Neural cell (in vitro differentiated cells): ENCODE measurements around the gene AGAP3. TPM values are rescaled to one million over a fixed set of nuclear protein-coding genes. Genes with fewer than 3 reads are reported as not detected.

Experiments used
- H2AFZ ChIP-seq: fragments of 200-600, 300-800 bp; sonication (generic), shearing (Covaris generic); 2 replicates; pipeline ENCODE4 v1.6.0; 2014; ENCODE audit warnings: low read depth, mild to moderate bottlenecking, antibody characterized with exemption, low read length, moderate library complexity
- H3F3A ChIP-seq: fragments of 200-600 bp; shearing (Covaris generic); 2 replicates; pipeline ENCODE4 v1.6.1; 2016; ENCODE audit warnings: mild to moderate bottlenecking, moderate library complexity, mixed read lengths, antibody characterized with exemption, low read length; ENCODE audit not compliant: insufficient read depth, poor library complexity, severe bottlenecking
- H3K27ac ChIP-seq: fragments of 200-600, 300-800 bp; sonication (generic), shearing (Covaris generic); 2 replicates; pipeline ENCODE4 v1.5.1; 2014; ENCODE audit warnings: mild to moderate bottlenecking, low read length, moderate library complexity
- H3K27me3 ChIP-seq: fragments of 300-800, 200-600 bp; sonication (generic), shearing (Covaris generic); 2 replicates; pipeline ENCODE4 v1.6.0; 2014; ENCODE audit warnings: mild to moderate bottlenecking, low read depth, low read length, moderate library complexity; ENCODE audit not compliant: insufficient read depth
- H3K36me3 ChIP-seq: fragments of 300-800, 200-600 bp; sonication (generic), shearing (Covaris generic); 2 replicates; pipeline ENCODE4 v1.5.1; 2014; ENCODE audit warnings: mild to moderate bottlenecking, antibody characterized with exemption, low read length, moderate library complexity; ENCODE audit not compliant: insufficient read depth
- H3K4me2 ChIP-seq: fragments of 300-800, 200-600 bp; sonication (generic), shearing (Covaris generic); 2 replicates; pipeline ENCODE4 v1.6.0; 2014; ENCODE audit warnings: mild to moderate bottlenecking, low read length
- H3K4me3 ChIP-seq: fragments of 300-800, 200-600 bp; sonication (generic), shearing (Covaris generic); 2 replicates; pipeline ENCODE4 v1.5.1; 2014; ENCODE audit warnings: mild to moderate bottlenecking, low read length, moderate library complexity
- H3K79me2 ChIP-seq: fragments of 200-600 bp; shearing (Covaris generic); replicated peaks from 2 replicates; pipeline ENCODE4 v1.6.0; 2014; ENCODE audit warnings: mild to moderate bottlenecking, low read length, moderate library complexity; ENCODE audit not compliant: insufficient read depth
- H3K9ac ChIP-seq: fragments of 300-800, 200-600 bp; sonication (generic), shearing (Covaris generic); 2 replicates; pipeline ENCODE4 v1.6.1; 2016; ENCODE audit warnings: mild to moderate bottlenecking, low read length, mixed read lengths
- H3K9me2 ChIP-seq: fragments of 200-600 bp; shearing (Covaris generic); 2 replicates; pipeline ENCODE4 v1.6.1; 2016; ENCODE audit warnings: mild to moderate bottlenecking, low read length, mixed read lengths; ENCODE audit not compliant: insufficient read depth
- H3K9me3 ChIP-seq: fragments of 200-600, 300-800 bp; sonication (generic), shearing (Covaris generic); 2 replicates; pipeline ENCODE4 v1.6.1; 2016; ENCODE audit warnings: mild to moderate bottlenecking, mixed run types, low read length, moderate library complexity, mixed read lengths
- H4K20me1 ChIP-seq: fragments of 200-600 bp; shearing (Covaris generic); 2 replicates; pipeline ENCODE4 v1.6.1; 2016; ENCODE audit warnings: mild to moderate bottlenecking, mixed run types; ENCODE audit not compliant: insufficient read depth
- CTCF ChIP-seq: fragments of 450-650 bp; IDR thresholded peaks from 2 replicates; pipeline ENCODE4 v1.5.1; 2014; ENCODE audit warnings: antibody characterized with exemption, mild to moderate bottlenecking, moderate library complexity; ENCODE audit not compliant: poor library complexity, severe bottlenecking
- EP300 ChIP-seq: fragments of 450-650 bp; conservative IDR thresholded peaks from 2 replicates; pipeline ENCODE4 v1.6.1; 2014; ENCODE audit warnings: antibody characterized with exemption, mild to moderate bottlenecking, moderate library complexity; ENCODE audit not compliant: poor library complexity, severe bottlenecking
- EZH2 ChIP-seq: fragments of 200-600, 300-800 bp; shearing (Covaris generic), sonication (generic); IDR thresholded peaks from 2 replicates; pipeline ENCODE4 v1.6.1; 2014; ENCODE audit warnings: antibody characterized with exemption, low read length, borderline replicate concordance, mild to moderate bottlenecking; ENCODE audit not compliant: insufficient read depth, poor library complexity, severe bottlenecking
- MXI1 ChIP-seq: fragments of 450-650 bp; conservative IDR thresholded peaks from 2 replicates; pipeline ENCODE4 v1.6.1; 2014; ENCODE audit warnings: antibody characterized with exemption, mild to moderate bottlenecking; ENCODE audit not compliant: poor library complexity, severe bottlenecking
- POLR2AphosphoS5 ChIP-seq: IDR thresholded peaks from 2 replicates; pipeline ENCODE4 v1.6.1; 2012
- RAD21 ChIP-seq: fragments of 450-650 bp; conservative IDR thresholded peaks from 2 replicates; pipeline ENCODE4 v1.6.1; 2014; ENCODE audit warnings: antibody characterized with exemption, mild to moderate bottlenecking, moderate library complexity
- REST ChIP-seq: IDR thresholded peaks from 2 replicates; pipeline ENCODE4 v1.6.1; 2012; ENCODE audit warnings: borderline replicate concordance
- SMC3 ChIP-seq: fragments of 450-650 bp; conservative IDR thresholded peaks from 2 replicates; pipeline ENCODE4 v1.6.1; 2014; ENCODE audit warnings: antibody characterized with exemption, mild to moderate bottlenecking, moderate library complexity; ENCODE audit not compliant: poor library complexity
- TAF1 ChIP-seq: IDR thresholded peaks from 2 replicates; pipeline ENCODE4 v1.6.1; 2012; ENCODE audit warnings: low read depth
- polyA plus RNA-seq: library from polyadenylated mRNA; depleted of rRNA; stranded (reverse); fragments of >200 nt; gene quantifications from 2 replicates; pipeline ENCODE4 v1.2.3, GENCODE V29; 2014

Gene AGAP3
- polyA plus RNA-seq, 1 donor from 2014 or later: 117 TPM

- no peaks in the 10 kb centered on the region for H4K20me1 ChIP-seq
- no peak overlapping the region for H3K4me3 ChIP-seq
- TF ChIP-seq POLR2AphosphoS5 (no peak), CTCF (no peak)
- H3K9ac ChIP-seq: no peak overlapping the region
- no peaks in the 10 kb centered on the region for H3K79me2 ChIP-seq
- no peaks in the 10 kb centered on the region for H3K9me2 ChIP-seq
- H3F3A ChIP-seq: no peaks in the 10 kb centered on the region
- no peak overlapping the region for H3K4me2 ChIP-seq
- H3K9me3 ChIP-seq: no peaks in the 10 kb centered on the region
- no peak overlapping the region for H3K27ac ChIP-seq
- H3K36me3 ChIP-seq: no peaks in the 10 kb centered on the region
- H2AFZ ChIP-seq: no peak overlapping the region
- no peaks in the 10 kb centered on the region for H3K27me3 ChIP-seq
Measured at GRCh38 chr7:151187409-151188251, 101.4 kb downstream of the AGAP3 start.

GRCh38 chr7:151188252-151188542 lies 101.9 kb downstream of the AGAP3 start:
- H3K27ac ChIP-seq: no peak overlapping the region
- H3K79me2 ChIP-seq: no peaks in the 10 kb centered on the region
- no peak for TF ChIP-seq EP300
- no peak for TF ChIP-seq EZH2
- TF ChIP-seq REST: no peak
- no peak for TF ChIP-seq POLR2AphosphoS5
- TF ChIP-seq MXI1: no peak
- no peak for TF ChIP-seq RAD21
- TF ChIP-seq TAF1: no peak
- no peak for TF ChIP-seq SMC3
- no peak for TF ChIP-seq CTCF
- no peaks in the 10 kb centered on the region for H3K27me3 ChIP-seq
- H4K20me1 ChIP-seq: no peaks in the 10 kb centered on the region
- H3K4me3 ChIP-seq: no peak overlapping the region
- no peak overlapping the region for H3K4me2 ChIP-seq
- no peaks in the 10 kb centered on the region for H3K36me3 ChIP-seq
- H3F3A ChIP-seq: no peaks in the 10 kb centered on the region
- no peaks in the 10 kb centered on the region for H3K9me3 ChIP-seq
- no peak overlapping the region for H3K9ac ChIP-seq
- no peak overlapping the region for H2AFZ ChIP-seq
- no peaks in the 10 kb centered on the region for H3K9me2 ChIP-seq
